ENCODE measurements around the gene TTLL11.

The TTLL11 gene

GRCh38 chr9:121876658-121877271 lies 216.3 kb downstream of the TTLL11 start:
- no peak for DNase-seq (ENCODE audit: low read depth)

GRCh38 chr9:121876255-121876654 lies 216.9 kb downstream of the TTLL11 start:
- no peak for DNase-seq (ENCODE audit: low read depth)

DNA sequence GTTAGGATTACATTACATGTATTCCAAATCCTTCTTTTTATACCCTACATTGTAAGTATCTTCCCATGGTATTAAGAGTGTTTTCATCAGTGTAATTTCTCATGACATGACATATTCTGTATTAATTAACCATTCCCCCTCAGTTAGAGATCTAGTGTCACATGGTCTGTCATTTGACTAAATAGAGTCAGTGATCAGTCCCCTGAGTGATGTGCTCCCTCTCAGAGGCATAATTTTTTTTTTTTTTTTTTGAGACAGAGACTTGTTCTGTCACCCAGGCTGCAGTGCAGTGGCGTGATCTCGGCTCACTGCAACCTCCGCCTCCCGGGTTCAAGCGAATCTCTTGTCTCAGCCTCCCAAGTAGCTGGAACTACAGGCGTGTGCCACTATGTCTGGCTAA lies 218.6 kb downstream of the TTLL11 start:
- DNase-seq (ENCODE audit: low read depth) = no peak

- DNase-seq (ENCODE audit: low read depth) = no peak
These were observed 221.6 kb downstream of the TTLL11 start for GRCh38 chr9:121871431-121872025.

DNA sequence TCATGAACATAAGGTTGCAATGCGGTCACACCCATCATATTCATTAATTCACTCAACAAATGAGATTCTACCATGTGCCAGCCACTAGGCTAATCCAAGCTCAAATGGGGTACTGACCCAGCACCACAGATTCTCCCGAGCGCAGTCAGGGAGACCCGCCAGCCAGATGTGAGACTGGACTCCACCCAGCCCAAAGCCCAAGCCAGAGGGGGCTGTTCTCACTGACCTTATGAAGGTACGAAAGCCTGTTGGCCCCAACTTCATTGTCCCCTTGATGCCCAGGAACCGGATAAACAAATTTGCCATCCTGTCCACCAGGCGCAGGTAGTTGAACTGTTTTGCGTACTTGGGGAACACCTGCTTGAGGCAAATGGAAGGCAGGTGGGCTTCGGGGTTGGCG lies 222.8 kb downstream of the TTLL11 start:
- DNase-seq (ENCODE audit: low read depth) = no peak

- no peak for DNase-seq (ENCODE audit: low read depth)
These were observed 224.5 kb downstream of the TTLL11 start for GRCh38 chr9:121868626-121869025.

GRCh38 chr9:121866927-121867326 lies 226.2 kb downstream of the TTLL11 start:
- DNase-seq (ENCODE audit: low read depth) = no peak

DNA sequence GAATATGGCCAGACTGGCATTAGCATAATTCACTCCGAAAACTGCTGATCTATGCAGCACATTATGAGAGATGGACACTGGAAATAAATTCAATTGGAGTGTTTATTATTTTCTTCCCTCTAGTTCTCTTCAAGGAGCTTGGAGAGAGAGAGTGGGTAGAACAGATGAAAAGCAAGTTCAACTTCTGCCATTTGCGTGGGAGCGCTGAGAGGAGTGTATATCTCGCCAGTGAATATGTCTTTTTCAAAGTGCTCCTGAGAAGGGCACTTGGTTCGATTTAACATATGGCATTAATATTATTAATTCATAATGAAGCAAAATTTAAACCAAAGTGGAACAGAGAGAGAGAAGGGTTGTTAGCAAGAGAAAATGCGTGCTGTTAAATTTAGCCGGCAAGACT lies 227.2 kb downstream of the TTLL11 start:
- DNase-seq (ENCODE audit: low read depth) = no peak

- DNase-seq (ENCODE audit: low read depth) = no peak
These were observed 228.0 kb downstream of the TTLL11 start for GRCh38 chr9:121865060-121865459.

DNA sequence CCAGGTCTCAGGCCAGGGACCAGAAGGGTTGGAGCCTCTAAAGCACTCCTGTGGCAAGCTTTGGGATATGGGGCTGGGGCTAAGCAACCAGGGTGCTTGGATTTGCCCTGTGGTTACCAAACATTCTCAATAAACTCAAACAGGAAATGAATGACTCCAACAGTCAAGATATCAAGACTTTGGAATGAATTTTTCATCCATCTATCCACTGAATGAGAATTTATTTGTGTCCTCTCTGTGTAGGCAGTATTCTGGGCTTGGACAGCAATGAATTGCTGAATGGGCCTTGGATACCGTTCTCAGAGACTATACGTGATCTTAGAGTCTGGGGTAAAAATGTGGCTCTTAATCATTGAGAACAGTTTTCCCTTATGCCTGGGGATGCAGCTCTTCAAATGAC lies 229.2 kb downstream of the TTLL11 start:
- DNase-seq (ENCODE audit: low read depth) = no peak

DNA sequence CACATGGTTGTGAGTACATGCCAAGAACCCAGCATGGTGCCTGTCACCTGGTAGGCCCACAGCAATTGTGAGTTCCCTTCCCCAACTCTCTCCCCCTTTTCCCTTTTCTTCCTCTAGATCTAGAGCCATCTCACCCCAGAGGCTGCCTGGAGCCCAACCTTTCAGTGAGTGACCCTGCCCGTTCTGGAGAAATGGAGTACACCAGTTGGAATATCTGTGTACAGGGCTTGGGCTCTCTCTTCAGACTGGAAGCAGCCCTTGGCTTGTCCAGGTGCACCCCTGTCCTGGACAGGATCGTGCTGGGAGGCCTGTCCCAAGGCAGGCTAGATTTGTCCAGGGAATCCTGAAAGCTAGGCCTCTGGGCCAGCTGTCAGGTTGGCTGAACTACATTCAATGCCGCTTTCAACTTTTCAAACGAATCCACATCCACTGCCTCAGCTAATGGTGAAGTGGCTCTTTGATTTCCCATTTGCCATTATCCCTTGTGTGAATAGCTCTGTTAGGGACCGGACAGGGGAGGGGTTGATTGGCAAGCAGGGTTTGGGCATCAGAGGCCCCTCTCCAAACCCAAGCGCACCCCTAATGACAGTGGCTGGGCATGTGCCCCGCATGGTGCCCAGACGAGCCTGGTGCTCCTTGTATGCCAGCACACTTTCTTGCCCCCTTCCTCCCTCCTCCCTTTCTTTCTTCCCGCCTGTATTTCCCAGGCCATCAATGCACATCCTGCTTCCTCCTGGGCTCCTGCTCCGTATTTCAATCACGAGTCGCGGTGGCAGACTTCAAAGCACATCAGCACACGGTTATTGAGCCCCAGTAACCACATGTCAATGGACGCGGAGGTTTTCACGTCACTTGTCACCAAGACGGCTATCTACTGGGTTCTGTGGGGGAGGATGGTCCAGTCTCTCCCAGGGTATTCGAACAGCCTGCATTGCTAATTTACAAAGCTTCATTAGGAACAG lies 230.5 kb downstream of the TTLL11 start:
- no peak for DNase-seq (ENCODE audit: low read depth)

DNA sequence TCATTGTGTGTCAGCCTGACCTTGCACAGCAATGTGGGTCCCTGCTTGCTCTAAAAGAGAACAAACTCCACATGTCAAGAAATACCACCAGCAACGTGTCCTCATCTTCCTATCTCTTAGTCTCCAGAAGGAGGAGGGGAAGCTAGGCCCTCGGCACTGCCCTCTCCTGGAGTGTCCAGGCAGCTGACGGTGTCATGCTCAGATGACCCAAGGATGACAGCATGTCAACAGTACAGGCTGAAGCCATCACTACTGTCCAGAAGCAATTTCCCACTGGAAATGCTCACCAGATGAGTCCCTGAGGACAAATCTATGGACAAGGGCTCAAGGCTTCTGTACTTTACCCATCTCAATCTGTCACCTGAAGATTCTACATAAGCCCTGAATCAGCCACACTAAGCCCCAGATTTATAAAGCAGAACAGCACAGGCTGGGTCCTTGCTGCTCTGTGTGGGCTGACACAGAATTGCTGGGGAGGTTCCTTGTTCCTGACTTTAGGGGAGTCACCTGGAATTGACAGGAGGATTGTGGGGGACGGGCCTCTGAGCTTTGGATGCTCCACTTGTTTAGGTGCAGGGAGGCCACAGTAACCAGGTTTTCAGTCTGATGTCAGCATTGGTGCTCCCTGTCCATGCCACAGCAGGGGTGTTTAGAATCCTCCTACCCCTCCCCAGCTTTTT lies 231.5 kb downstream of the TTLL11 start:
- DNase-seq (ENCODE audit: low read depth) = no peak

- no peak for DNase-seq (ENCODE audit: low read depth)
These were observed 232.4 kb downstream of the TTLL11 start for GRCh38 chr9:121860744-121861143.

GRCh38 chr9:121860213-121860612 lies 232.9 kb downstream of the TTLL11 start:
- DNase-seq (ENCODE audit: low read depth) = no peak

DNA sequence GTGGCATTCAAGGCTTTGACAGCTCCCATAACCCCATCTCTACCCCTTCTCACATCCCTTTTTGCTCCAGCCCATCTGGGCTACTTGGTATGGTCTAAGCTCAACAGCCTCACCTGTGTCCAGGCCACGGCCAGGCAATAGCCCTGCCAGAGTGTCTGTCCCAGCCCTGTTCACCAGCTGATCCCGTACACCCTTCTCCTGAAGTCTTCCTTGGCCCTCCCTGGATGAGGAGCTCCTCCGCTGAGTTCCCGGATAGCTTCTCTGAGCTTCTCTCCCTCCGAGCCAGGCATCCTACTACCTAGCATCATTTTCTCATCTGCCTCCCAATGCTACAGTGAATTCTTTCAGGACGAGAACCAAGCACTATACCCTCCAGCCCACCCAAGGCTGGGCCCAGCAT lies 233.5 kb downstream of the TTLL11 start:
- no peak for DNase-seq (ENCODE audit: low read depth)

DNA sequence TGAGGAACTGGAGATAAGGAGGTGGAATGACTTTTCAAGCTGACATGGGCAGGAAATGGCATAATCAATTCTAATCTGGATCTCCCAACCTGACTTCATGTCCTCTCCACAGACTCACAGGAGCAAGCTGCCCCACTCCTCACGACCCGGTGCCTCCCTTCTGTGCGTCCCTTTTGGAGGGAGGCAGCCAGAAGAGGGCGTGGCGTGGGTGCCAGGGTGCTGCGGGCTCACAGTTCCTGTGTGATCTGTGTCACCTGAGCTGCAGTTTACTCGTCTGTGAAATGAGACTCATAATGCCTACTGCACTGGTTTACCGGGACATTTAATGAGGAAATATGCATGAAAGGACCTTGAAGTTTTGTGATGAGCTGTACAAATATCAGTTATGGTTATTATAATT lies 234.3 kb downstream of the TTLL11 start:
- DNase-seq (ENCODE audit: low read depth) = no peak

- no peak for DNase-seq (ENCODE audit: low read depth)
These were observed 235.2 kb downstream of the TTLL11 start for GRCh38 chr9:121857928-121858327.

- DNase-seq (ENCODE audit: low read depth) = no peak
These were observed 237.6 kb downstream of the TTLL11 start for GRCh38 chr9:121855476-121855875.

GRCh38 chr9:121853617-121854395 lies 239.3 kb downstream of the TTLL11 start:
- no peak for DNase-seq (ENCODE audit: low read depth)

- DNase-seq (ENCODE audit: low read depth) = no peak
These were observed 240.2 kb downstream of the TTLL11 start for GRCh38 chr9:121852651-121853616.

- DNase-seq (ENCODE audit: low read depth) = no peak
These were observed 240.9 kb downstream of the TTLL11 start for GRCh38 chr9:121852241-121852640.

All from stimulated activated CD8-positive, alpha-beta memory T cell treated with anti-CD3 and anti-CD28 coated beads, Interleukin-12 subunit alpha, Interleukin-12 subunit beta, amount 100 ng/mL, for 4 hours (primary cell).